GM12872 (cell line): ENCODE data around the gene TMEM50B.

Experiments
- CTCF ChIP-seq: IDR thresholded peaks from 3 replicates; pipeline ENCODE4 v1.5.1; 2011; ENCODE audit warnings: low read depth, mild to moderate bottlenecking, low read length, moderate library complexity; ENCODE audit not compliant: insufficient read depth

The TMEM50B gene

GRCh38 chr21:33479679-33480480 is at the start of gene TMEM50B:
Gene TMEM50B, minus strand, starts transcription at chr21:33479974. Its CDS starts 11,089 bp downstream, at chr21:33468885.
- peak; percentile 54 for TF ChIP-seq CTCF

- TF ChIP-seq CTCF, result no peak
These were observed 43.2 kb upstream of the TMEM50B start for GRCh38 chr21:33522953-33523349.

- TF ChIP-seq CTCF, result no peak
These were observed 42.7 kb upstream of the TMEM50B start for GRCh38 chr21:33522297-33522952.

- no peak for TF ChIP-seq CTCF
These were observed 39.1 kb upstream of the TMEM50B start for GRCh38 chr21:33518899-33519298.

- TF ChIP-seq CTCF, result no peak
These were observed 34.5 kb upstream of the TMEM50B start for GRCh38 chr21:33514229-33514628.

GRCh38 chr21:33512481-33512880 is 32.7 kb upstream of the TMEM50B start:
- TF ChIP-seq CTCF, result no peak

- no peak for TF ChIP-seq CTCF
These were observed 31.9 kb upstream of the TMEM50B start for GRCh38 chr21:33511639-33512038.
